HG02885 (cell line): ENCODE results near the gene LILRA5.
"Not testable (repeated sequence)": the region's sequence is repeated elsewhere in the genome, so short reads cannot be mapped to it uniquely, and the experiment has no call there.

Experiments used
- ATAC-seq: cut with Tn5 transposase; IDR thresholded peaks from one replicate; pipeline ENCODE4 v1.9.1; 2021; ENCODE audit warnings: mild to moderate bottlenecking; ENCODE audit not compliant: unreplicated experiment, poor library complexity

Gene LILRA5

DNA sequence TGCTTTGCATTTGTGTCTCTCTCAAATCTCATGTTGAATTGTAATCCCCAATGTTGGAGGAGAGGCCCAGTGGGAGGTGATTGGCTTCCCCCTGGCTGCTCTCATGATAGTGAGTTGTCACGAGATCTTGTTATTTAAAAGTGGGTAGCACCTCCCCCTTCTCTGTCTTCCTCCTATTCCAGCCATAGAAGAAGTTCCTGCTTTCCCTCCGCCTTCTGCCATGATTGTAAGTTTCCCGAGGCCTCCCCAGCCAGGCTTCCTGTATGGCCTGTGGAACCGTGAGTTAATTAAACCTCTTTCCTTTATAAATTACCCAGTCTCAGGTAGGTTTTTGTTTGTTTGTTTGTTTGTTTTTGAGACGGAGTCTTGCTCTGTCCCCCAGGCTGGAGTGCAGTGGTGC, 22.2 kb upstream of the LILRA5 start:
- ATAC-seq: no peak

DNA sequence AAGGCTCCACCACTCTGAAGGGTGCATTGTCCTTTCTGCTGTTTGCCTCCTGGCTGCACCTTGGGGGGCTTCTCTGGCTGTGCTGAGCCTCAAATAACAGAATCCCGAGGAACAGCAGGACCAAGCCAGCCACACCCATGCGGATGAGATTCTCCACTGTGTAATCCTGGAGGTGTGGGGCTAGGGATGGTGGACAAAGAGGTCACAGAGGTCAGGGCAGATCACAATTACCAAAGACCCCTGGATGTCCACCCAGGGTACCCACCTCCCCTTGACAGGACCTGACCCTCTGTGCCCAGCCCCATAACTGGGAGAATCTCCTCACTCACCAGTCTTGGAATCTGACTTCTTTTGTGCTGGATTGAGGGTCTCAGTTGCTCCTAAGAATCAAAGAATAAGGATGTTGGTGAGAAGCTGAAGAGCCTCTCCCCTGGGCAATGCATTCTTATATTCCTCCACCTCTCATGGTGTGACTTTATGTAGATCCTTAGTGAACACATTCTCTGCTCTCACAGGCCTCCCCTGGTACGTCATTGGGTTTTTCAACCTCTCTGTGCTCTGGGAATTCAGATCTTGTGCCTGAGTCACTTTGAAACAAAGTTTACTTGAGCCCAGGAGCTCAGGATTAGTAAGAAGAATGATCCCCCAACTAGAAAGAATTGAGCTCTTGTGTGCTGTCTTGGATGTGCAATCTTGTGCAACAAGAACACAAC, 20.8 kb upstream of the LILRA5 start:
- no peak for ATAC-seq

DNA sequence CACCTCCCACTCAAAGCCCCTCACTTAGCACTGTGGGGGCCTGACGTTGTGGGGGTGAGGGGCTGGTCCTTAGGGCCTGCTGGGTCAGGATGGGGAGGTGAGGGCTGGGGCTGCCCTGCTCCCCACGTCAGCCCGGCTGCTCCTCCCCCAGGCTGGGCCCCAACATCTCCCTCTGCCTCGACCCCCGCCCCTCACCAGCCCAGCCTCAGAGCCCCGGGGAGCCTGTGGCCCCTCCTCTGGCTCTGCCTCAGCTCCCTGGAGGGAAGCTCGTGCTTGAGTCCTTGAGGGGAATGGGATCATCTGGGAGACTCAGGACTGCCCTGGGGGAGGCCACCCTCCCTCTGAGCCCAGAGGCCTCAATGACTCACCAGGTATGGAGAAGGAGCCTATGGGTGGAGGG, 19.2 kb upstream of the LILRA5 start:
- no peak for ATAC-seq

DNA sequence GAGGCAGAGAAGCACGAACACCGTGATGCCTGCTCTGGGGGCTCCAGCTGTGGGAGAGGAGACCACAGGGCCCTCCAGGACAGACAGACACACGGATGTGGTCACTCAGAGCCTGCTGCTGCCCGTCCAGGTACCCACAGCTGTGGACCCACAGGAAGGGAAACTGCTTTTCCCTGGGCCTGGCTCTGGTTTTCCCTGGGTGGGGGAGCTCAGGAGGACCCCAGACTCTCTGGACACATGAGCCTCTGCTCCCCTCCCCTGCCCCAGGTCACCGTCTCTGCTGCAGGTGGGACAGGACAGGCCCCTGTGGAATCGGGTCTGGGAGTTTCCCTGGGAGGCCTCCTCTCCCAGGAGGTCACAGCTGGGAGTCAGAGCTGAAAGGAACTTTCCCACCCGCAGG, 18.7 kb upstream of the LILRA5 start:
- no peak for ATAC-seq

DNA sequence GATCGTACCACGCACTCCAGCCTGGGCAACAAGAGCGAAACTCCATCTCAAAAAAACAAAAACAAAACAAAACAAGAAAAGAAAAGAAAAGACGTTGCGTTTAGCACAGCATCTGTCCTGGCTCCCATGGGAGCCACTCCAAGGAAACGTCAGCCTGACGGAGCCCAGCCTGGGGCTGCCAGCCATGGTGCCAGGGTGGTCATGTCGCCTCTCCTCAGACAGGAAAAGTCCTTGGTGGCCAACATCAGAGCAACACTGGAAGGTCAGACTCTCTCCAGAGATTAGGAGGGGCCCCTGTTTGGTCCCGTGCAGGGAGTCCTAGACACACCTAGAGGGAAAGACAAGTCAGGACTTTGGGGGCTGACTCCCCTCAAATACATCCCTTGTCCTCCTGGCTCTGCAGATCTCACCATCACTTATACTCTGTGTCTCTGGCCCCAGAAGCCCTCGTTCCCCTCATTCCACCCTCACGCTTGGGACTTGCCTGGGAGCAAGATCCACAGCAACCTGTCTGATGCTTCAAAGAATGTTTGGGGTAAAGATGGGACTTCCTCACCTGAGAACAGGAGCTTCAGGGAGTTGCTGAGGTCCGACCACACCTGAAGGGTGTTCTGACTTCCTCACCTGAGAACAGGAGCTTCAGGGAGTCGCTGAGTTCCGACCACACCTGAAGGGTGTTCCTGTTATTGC, 16.7 kb upstream of the LILRA5 start:
- ATAC-seq: no peak

DNA sequence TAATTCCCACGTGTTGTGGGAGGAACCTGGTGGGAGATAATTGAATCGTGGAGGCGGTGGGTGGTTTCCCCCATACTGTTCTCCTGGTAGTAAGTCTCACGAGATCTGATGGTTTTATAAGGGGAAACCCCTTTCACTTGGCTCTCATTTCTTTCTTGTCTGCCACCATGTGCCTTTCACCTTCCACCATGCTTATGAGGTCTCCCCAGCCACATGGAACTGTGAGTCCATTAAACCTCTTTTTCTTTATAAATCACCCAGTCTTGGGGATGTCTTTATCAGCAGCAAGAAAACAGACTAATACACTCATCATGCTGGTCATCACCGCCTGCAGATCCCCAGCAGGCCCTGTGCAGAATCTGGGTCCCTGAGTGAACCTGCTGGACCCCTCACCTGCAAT, 15.8 kb upstream of the LILRA5 start:
- ATAC-seq: not testable (repeated sequence)

DNA sequence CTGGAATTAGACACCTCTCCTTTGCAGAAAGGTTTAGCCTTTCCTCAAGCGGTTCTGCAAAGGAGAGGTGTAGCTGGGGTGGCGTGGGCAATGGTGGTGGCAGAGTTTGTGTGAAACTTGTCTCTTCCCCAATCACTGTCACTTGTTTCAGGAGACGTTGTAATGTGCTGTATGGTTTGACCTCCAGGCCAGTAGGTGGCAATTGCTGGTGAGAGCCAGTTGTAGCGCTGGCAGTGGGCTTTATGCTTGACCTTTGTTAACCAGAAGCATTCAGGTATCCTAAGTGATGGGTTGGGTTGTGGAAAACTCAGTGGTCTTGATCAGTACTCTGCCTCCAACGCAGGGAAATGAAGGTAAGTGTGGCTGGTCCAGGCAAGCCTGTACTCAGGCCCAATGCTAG, 12.7 kb upstream of the LILRA5 start:
- ATAC-seq: no peak

DNA sequence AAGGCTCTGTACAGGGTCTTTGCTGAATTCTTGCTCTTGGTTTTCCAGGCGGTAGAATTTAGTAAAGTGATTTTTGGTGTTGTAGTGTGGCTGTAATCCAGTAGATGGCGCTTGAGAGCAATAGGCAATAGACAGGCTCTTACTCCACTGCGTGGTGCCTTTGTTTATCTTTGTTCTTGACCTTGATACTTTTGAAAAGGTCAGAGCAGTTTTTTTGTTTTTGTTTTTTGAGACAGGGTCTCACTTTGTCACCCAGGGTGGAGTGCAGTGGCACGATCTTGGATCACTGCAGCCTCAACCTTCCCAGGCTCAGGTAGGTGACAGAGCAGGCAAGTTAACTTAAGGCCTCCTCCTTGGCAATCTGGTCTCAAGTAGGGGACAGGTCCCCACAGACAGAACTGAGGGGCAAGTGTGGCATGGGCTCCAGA, 12.2 kb upstream of the LILRA5 start:
- no peak for ATAC-seq

DNA sequence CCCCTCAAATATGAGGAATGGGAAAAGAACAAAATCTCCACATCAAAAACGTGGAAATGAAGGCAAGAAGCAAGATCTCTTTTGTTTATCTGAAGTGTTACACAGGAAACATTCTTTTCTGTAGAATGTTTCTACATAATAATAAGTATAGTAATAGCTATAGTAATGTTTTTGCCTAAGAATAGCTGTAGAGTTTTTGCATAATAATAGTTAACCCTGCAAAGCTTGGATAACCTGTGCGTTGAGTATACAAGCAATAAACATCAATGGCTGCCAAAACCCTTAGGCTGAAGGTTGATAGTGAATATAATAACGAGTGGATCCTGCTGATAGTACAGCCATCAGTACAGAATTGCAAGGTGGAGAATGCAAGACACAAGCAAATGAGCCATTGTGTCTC, 11.1 kb upstream of the LILRA5 start:
- ATAC-seq: no peak

DNA sequence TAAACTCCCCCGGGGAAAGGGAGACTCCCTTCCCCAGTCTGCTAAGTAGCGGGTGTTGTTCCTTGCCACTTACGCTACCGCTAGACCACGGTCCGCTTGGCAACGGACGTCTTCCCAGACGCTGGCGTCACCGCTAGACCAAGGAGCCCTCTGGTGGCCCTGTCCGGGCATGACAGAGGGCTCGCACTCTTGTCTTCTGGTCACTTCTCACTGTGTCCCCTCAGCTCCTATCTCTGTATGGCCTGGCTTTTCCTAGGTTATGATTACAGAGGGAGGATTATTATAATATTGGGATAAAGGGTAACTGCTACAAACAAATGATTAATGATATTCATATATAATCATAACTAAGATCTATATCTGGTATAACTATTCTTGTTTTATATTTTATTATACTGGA, 10.0 kb upstream of the LILRA5 start:
- not testable (repeated sequence) for ATAC-seq

DNA sequence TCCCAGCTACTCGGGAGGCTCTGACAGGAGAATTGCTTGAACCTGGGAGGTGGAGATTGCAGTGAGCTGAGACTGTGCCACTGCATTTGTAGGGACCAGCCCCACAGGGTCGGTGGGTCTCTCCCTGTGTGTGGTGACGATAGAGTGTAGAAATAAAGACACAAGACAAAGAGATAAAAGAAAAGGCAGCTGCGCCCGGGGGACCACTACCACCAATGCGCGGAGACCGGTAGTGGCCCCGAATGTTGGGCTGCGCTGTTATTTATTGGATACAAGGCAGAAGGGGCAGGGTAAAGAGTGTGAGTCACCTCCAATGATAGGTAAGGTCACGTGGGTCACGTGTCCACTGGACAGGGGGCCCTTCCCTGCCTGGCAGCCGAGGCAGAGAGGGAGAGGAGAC, 9.3 kb upstream of the LILRA5 start:
- ATAC-seq: not testable (repeated sequence)

DNA sequence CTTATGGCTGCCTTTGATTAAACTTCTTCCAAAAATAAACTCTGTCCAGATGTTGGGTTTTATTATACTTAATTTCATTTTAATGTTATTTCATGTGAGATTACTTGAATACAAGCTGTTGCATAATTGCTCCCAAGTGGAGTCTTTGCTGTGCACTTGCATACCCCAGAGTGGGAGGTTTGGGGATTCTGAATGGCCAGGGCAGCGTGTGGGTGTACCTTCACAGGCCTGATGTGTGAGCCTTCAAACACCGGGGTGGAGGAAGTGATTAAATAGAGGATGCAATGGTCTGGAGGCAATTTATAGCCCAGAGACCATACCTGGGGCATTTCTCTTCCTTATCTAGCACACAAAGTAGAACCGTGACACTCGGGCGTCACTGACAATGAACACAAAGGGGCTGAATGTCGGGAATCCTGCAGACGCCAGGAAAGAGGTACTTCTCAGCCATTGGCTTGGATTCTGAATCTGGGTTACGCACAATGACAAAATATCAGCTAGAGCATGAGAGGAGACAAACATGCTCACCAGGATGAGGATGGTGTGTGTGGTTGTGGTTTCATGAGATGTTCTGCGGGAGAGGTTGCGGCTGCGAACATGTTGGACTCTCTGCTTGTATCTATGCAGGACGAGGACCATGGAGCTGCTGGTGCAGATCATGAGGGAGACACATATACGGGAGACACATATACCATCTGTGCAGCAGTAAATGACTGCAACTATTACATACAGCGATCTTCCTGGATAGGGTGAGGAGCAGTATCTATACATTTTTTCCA, 7.1 kb upstream of the LILRA5 start:
- no peak for ATAC-seq

DNA sequence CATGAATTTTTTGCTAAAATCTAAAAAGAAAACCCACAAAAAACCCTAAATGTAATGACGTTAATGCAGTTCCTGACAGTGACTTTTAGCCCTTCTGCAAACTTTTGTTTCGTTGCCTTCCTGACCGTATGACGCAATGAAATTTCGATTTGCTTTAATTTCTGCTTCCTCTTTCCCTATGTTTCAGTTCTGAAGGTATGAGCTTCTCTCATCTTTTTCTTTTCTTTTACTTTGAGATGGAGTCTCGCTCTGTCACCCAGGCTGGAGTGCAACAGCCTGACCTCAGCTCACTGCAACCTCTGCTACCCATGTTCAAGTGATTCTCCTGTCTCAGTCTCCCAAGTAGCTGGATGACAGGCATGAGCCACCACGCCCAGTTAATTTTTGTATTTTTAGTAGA, 6.1 kb upstream of the LILRA5 start:
- no peak for ATAC-seq

DNA sequence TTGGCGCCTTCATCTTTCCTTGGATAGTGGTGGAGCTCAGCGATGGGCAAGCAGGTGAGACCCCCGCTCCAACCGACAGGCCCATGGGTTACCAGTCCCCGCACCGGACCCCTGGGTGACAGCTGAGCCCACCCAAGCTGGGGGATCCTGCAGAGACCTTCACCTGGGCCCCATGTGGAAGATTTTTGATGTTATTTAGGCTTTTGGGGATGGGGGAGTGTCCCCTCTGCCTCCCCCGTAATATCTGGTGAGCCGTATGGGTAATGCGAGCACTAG, 4.9 kb upstream of the LILRA5 start:
- no peak for ATAC-seq

DNA sequence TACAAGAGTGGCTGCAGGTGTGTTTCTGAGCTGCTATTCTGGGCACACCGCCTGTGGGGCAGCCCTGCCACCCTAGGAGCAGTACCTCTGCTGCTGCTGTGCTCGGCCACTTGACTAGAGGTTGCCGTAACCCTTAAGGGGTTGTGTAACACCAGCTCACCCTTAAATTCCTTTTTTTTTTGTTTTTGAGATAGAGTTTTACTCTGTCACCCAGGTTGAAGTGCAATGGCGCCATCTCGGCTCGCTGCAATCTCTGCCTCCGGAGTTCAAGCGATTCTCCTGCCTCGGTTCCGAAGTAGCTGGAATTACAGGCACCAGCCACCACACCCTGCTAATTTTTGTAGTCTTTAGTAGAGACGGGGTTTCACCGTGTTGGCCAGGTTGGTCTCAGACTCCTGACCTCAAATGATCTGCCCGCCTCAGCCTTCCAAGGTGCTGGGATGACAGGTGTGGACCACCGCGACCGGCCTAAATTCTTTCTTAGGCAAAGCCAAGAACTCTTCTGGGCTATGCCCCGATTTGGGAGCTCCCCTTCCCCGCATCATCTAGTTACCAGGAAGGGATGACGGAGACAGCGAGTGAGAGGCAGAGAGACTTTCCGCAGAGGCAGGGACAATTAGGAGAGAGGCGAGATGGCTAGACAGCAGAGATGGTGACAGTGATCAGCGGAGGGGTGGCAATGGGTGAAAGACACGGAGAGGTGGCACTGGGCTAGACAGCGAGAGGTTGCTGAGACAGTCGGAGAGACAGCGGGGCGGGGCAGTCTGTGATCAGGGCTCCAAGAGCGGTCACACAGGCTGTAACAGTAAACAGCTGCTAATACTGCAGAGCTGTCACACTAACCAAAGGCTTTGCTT, 4.4 kb upstream of the LILRA5 start:
- no peak for ATAC-seq

DNA sequence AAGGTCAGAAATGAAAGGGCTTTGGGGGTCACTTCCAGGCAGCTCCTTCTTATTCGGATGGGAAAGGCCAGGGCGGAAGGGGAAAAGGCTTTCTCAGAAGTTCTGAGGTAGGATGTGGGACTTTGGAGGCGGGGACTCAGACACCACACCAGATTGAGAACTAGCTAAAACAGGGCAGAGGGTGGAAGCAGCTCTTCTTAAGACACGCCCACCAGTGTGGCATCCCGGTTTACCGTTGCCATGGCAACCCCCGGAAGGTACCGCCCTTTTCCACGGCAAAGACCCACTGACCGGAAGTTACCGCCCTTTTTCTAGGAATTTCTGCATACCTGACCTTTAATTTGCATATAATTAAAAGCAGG, 3.8 kb upstream of the LILRA5 start:
- no peak for ATAC-seq

DNA sequence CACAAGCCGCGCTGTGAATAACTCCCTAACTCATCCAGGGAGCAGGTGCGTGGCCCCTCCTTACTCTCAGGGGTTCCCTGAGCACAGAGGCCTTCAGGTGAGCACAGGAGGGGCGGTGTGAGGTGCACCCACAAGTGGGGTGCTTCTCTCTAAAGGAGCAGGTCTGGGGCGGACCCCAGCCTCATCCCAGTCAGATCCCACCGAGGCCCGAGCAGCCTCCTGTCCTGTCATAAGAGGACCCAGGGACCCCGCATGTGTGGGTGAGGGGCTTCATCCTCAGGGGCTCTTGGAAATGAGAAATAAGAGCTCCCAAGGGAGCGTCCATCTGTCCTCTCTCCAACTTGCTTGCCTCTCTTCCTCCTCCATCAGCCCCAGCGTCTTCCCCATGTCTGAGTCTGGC, 3.0 kb upstream of the LILRA5 start:
- ATAC-seq: no peak

DNA sequence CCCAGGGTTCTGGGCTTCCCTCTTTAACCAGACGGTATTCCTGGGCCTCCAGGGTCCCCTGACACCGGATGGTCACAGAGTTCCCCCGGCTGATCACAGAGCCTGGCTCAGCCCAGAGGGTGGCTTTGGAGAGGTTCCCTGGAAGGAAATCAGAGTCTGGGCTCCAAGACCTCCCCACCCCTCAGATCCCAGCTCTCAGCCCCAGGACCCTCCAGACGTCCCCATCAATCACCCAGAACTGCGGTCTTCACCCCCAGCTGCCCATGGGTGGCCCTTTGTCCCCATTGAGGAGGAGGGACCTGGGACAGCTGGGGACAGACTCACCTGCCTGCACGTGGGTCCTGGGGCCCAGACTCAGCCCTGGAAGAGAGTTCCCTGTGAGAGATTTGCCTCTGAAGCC, 955 bp downstream of the LILRA5 start:
- ATAC-seq: no peak

DNA sequence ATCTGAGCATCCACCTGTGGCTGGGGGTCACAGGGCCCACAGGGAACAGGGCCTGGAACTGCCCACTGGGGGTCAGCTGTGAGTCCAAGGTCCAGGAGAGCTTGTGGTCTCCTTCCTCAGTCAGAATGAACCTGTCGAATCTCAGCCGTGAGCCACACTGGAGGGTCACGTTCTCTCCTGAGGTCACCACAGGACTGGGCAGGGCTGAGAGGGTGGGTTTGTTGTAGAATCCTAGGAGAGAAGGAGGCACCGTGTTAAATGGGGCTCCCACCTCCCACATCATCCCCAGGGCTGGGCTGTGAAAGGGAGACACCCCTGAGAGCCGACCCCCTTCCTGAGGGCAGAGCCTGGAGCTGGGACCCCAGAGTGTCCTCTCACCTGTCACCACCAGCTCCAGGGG, 1.5 kb downstream of the LILRA5 start:
- no peak for ATAC-seq

DNA sequence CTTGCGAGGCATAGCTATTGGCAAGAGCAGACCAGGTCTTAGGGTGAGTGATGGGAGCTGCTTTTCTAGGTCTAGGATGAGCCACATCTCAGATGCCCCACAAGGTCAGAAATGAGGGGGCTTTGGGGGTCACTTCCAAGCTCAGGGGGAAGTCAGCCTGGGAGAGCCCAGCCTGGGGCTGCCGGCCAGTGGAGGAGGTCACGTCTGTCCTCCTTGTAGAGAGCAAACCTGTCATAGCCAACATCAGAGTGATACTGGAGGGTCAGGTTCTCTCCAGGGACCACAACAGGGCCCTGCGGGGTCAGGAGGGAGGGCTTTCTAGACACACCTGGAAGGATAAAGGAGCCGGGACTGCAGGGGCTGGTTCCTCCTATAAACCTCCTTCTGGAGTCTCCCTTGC, 2.4 kb downstream of the LILRA5 start:
- ATAC-seq: no peak

DNA sequence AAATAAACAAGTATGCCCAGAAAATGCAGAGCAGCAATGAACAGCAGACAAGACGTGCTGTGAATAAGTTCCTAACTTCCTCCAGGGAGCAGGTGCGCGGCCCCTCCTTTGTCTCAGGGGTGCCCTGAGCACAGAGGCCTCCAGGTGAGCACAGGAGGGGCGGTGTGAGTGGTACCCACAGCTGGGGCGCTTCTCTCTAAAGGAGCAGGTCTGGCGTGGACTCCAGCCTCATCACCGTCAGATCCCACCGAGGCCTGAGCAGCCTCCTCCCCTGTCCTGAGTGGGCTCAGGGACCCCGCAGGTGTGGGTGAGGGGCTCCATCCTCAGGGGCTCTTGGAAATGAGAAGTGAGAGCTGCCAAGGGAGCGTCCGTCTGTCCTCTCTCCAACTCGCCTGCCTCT, 3.2 kb downstream of the LILRA5 start:
- no peak for ATAC-seq
